Measurements from ENCODE around the gene FAM83E.

Gene FAM83E

DNA sequence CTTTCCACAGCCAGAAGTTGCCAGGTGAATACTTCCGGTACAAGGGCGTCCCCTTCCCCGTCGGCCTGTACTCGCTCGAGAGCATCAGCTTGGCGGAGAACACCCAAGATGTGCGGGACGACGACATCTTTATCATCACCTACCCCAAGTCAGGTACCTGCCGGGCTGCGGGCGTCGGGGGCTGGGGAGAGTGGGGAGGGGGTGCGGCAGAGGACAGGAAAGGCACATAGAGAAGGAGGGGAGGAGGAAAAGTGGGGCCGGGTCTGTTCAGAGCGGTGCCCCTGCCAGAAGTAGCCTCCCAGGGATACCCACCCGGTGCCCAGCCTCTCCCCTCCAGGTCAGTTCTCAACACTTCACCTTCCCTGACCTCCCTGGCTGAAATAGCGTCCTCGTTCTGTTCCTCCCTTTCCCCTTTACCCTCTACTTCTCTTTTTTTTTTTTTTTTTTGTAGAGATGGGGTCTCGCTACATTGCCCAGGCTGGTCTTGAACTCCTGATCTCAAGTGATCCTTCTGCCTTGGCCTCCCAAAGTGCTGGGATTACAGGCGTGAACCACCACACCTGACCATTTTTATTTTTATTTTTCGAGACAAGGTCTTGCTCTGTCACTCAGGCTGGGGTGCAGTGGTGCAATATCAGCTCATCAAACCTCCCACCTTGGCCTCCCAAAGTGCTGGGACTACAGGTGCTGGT lies 38.8 kb downstream of the FAM83E start:
- no peak for DNase-seq (ENCODE audit: low read depth, low spot score)

DNA sequence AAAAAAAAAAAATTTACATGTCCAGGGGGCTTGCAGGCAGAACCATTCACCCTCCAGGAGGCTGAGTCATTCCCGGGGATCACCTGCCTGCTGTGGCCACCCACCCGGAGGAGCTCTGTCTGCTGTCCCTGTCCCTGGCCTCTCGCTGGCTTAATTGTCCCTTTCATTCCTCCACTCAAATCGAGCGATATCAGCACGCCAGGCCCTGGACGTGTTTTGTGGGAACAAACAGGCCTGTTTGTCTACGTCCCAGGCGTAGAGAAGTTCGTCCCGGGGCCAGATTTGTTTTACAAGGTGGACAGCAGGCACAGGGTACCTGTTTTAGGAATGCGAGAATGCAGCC lies 41.7 kb downstream of the FAM83E start:
- DNase-seq (ENCODE audit: low read depth, low spot score): no peak

DNA sequence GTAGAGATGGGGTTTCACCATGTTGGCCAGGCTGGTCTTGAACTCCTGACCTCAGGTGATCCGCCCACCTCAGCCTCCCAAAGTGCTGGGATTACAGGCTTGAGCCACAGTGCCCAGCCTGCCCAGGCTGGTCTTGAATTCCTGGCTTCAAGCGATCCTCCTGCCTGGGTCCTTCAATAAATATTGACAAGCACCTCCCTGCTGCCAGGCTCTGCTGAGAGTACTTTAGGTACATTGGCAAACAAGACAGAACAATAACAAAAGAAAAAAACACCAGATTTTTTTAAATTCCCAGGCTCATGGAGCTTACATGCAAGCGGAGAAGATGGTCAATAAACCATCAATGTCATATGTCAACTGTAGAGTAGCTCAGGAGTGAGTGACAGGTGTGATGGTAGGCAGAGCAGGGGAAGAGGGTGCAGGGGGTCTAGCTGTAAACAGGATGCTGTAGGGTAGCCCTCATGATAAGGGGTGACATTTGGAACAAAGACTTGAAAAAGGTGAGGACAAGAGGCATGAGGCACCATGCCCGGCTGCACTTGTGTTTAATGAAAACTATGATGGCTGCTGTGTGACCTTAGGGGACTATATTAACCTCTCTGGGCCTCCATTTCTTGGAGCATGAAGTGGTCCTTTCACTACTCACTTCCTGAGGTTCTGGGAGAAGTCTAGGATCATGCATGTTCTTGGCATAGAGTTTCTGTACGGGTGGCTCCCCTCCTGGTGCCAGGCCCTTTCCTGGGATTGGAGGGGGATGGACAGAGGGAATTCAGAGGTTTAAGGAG lies 43.3 kb downstream of the FAM83E start:
- no peak for DNase-seq (ENCODE audit: low read depth, low spot score)

DNA sequence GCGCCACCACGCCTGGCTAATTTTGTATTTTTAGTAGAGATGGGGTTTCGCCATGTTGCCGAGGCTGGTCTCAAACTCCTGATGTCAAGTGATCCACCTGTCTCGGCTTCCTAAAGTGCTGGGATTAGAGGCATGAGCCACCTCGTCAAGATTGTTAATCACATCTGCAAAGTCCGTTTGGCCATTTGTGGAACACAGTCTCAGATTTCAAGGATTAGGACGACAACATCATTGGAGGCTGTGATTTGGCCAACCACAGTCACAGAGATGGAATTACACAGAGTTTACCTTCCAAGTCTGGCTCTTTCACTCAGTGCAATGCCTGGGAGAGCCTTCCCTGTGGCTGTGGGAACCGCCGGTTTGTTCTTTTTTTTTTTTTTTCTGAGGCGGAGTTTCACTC lies 45.1 kb downstream of the FAM83E start:
- DNase-seq (ENCODE audit: low read depth, low spot score): no peak

DNA sequence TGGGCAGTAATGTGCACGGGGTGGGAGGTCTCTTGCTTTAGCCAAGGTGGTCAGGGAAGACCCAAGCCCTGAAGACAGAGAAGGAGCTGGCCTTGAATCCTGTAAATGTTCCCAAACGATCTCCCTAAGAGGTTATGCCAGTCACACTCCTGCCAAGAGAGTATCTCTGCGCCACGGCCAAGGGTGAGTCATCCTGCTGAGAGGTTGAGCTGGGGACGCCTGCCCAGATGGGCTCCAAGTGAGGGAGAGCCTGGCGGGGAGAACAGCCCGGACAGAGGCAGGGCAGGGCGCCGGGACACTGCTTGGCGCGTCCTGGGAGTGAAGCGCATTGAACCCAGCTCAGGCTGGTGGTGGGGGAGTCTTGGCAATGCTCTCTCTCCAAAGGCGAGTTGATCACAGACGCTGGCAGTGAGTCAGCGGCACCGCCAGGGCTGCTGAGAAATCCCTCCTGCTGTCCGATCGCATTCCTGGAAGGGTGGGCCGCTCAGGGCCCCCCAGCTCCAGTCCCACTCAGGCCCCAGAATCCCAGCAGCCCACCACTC lies 46.5 kb downstream of the FAM83E start:
- no peak for DNase-seq (ENCODE audit: low read depth, low spot score)

DNA sequence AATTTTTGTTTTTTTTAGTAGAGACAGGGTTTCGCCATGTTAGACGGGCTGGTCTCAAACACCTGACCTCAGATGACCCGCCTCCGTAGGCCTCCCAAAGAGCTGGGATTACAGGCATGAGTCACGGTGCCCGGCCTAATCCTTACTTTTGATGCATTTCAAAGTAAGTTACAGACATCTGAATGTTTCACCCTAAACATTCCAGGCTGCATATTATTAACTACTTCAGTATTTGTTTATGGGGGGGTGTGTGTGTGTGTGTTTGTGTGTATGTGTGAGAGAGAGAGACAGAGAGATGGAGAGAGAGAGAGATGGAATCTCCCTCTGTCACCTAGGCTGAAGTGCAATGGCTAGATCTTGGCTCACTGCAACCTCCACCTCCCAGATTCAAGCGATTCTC lies 49.8 kb downstream of the FAM83E start:
- DNase-seq (ENCODE audit: low read depth, low spot score): no peak
